Activated B cell treated with CpG ODN at 0.5 μM for 24 hours (primary cell): ENCODE measurements around the gene AKR1C1. TPM values are rescaled to one million over a fixed set of nuclear protein-coding genes. Genes with fewer than 3 reads are reported as not detected.
"Not testable (repeated sequence)": the region's sequence is repeated elsewhere in the genome, so short reads cannot be mapped to it uniquely, and the experiment has no call there.

Experiments used
- ATAC-seq: fragments of 200-7000 bp; cut with Tn5 transposase; one replicate; pipeline ENCODE4 v1.10.0; 2021; ENCODE audit warnings: low read depth, mild to moderate bottlenecking, moderate library complexity
- CTCF ChIA-PET: fragments of 350-600 bp; sonication (Branson Sonifier 250); formaldehyde crosslinking; loops from one replicate; lab custom pipeline; 2021; ENCODE audit warnings: antibody characterized with exemption; lab: Charles Lee
- POLR2A ChIA-PET: fragments of 350-600 bp; sonication (Branson Sonifier 250); formaldehyde crosslinking; loops from one replicate; lab custom pipeline; 2021; ENCODE audit warnings: antibody characterized with exemption; lab: Charles Lee
- DNase-seq: peaks from one replicate; pipeline ENCODE4 v3.0.0; 2022
- H3K27ac Mint-ChIP-seq: one replicate; pipeline ENCODE4 v1.8.0; 2020; ENCODE audit warnings: mixed read lengths
- H3K27me3 Mint-ChIP-seq: one replicate; pipeline ENCODE4 v1.8.0; 2021; ENCODE audit warnings: mixed read lengths
- H3K36me3 Mint-ChIP-seq: one replicate; pipeline ENCODE4 v1.8.0; 2021; ENCODE audit warnings: low read depth, mixed read lengths
- H3K4me1 Mint-ChIP-seq: one replicate; pipeline ENCODE4 v1.8.0; 2021; ENCODE audit warnings: mixed read lengths
- H3K4me3 Mint-ChIP-seq: one replicate; pipeline ENCODE4 v1.8.0; 2020; ENCODE audit warnings: mild to moderate bottlenecking, mixed read lengths
- H3K9me3 Mint-ChIP-seq: one replicate; pipeline ENCODE4 v1.8.0; 2020; ENCODE audit warnings: mixed read lengths
- CTCF ChIP-seq: fragments of 200-600 bp; IDR thresholded peaks from one replicate; pipeline ENCODE4 v1.8.0; 2022; ENCODE audit warnings: antibody characterized with exemption, mild to moderate bottlenecking
- intact Hi-C: fragments of 100-400 bp; cut with micrococcal nuclease; formaldehyde crosslinking; loops from one replicate; pipeline ENCODE4 v1.15.1; 2024
- total RNA-seq: library from RNA; stranded (reverse); gene quantifications from 2 replicates; pipeline ENCODE4 v1.2.3, GENCODE V29; 2022

Gene AKR1C1
- total RNA-seq, 1 donor from 2014 or later: not detected

- no peak overlapping the region for H3K4me3 Mint-ChIP-seq
- no peak overlapping the region for H3K27ac Mint-ChIP-seq
- intact Hi-C loops: no loop called here
- TF ChIP-seq CTCF: no peak
- ChIA-PET POLR2A (no interaction called here), CTCF (no interaction called here)
- H3K9me3 Mint-ChIP-seq: no peaks in the 10 kb centered on the region
- ATAC-seq (no peak), DNase-seq (no peak)
- H3K27me3 Mint-ChIP-seq: peaks cover 1% of the 10 kb centered on the region
- no peaks in the 10 kb centered on the region for H3K4me1 Mint-ChIP-seq
- no peaks in the 10 kb centered on the region for H3K36me3 Mint-ChIP-seq
Observed at GRCh38 chr10:4998671-4999070, 35.5 kb downstream of the AKR1C1 start.

- Mint-ChIP-seq H3K27me3 (peaks cover 1% of the 10 kb centered on the region), H3K4me1 (no peaks in the 10 kb centered on the region), H3K4me3 (no peak overlapping the region), H3K36me3 (no peaks in the 10 kb centered on the region), H3K27ac (no peak overlapping the region), H3K9me3 (peaks cover 4% of the 10 kb centered on the region)
- ATAC-seq (no peak), DNase-seq (no peak)
- TF ChIP-seq CTCF: no peak
- CTCF ChIA-PET: no interaction called here
- intact Hi-C loops: no loop called here
- POLR2A ChIA-PET: no interaction called here
Observed at GRCh38 chr10:5002013-5002727, 39.0 kb downstream of the AKR1C1 start.

- H3K9me3 Mint-ChIP-seq, DNase-seq, ATAC-seq, H3K36me3 Mint-ChIP-seq, intact Hi-C loops, H3K27me3 Mint-ChIP-seq, H3K4me3 Mint-ChIP-seq, H3K27ac Mint-ChIP-seq, POLR2A ChIA-PET, H3K4me1 Mint-ChIP-seq, CTCF ChIA-PET: not testable (repeated sequence)
Observed at GRCh38 chr10:5003127-5004029, 40.2 kb downstream of the AKR1C1 start, which contains the start of gene AKR1C2. TSS of gene AKR1C2 (minus strand) at chr10:5003857. CDS start at chr10:5003835, 22 bp downstream.

GRCh38 chr10:5004030-5004385, 40.8 kb downstream of the AKR1C1 start:
- CTCF ChIA-PET, H3K36me3 Mint-ChIP-seq, H3K4me1 Mint-ChIP-seq, H3K9me3 Mint-ChIP-seq, H3K27ac Mint-ChIP-seq, H3K4me3 Mint-ChIP-seq, DNase-seq, ATAC-seq, POLR2A ChIA-PET, intact Hi-C loops, H3K27me3 Mint-ChIP-seq: not testable (repeated sequence)

GRCh38 chr10:5004501-5004900, 41.3 kb downstream of the AKR1C1 start:
- H3K9me3 Mint-ChIP-seq, H3K36me3 Mint-ChIP-seq, intact Hi-C loops, CTCF ChIA-PET, H3K4me3 Mint-ChIP-seq, H3K4me1 Mint-ChIP-seq, H3K27ac Mint-ChIP-seq, H3K27me3 Mint-ChIP-seq, ATAC-seq, DNase-seq, POLR2A ChIA-PET: not testable (repeated sequence)

- H3K4me3 Mint-ChIP-seq, ATAC-seq, intact Hi-C loops, H3K9me3 Mint-ChIP-seq, H3K27ac Mint-ChIP-seq, H3K36me3 Mint-ChIP-seq, H3K4me1 Mint-ChIP-seq, POLR2A ChIA-PET, CTCF ChIA-PET, DNase-seq, H3K27me3 Mint-ChIP-seq: not testable (repeated sequence)
Observed at GRCh38 chr10:5008857-5009548, 45.8 kb downstream of the AKR1C1 start.

- intact Hi-C loops, H3K4me1 Mint-ChIP-seq, POLR2A ChIA-PET: not testable (repeated sequence)
Observed at GRCh38 chr10:5010043-5010442, 46.8 kb downstream of the AKR1C1 start.

GRCh38 chr10:5011392-5011791, 48.2 kb downstream of the AKR1C1 start:
- H3K9me3 Mint-ChIP-seq, H3K27me3 Mint-ChIP-seq, POLR2A ChIA-PET, CTCF ChIA-PET, H3K4me1 Mint-ChIP-seq, DNase-seq, ATAC-seq, intact Hi-C loops, H3K4me3 Mint-ChIP-seq, H3K36me3 Mint-ChIP-seq, H3K27ac Mint-ChIP-seq: not testable (repeated sequence)

More at GRCh38 chr10:5010043-5010442, 46.8 kb downstream of the AKR1C1 start:
- ATAC-seq, H3K36me3 Mint-ChIP-seq, H3K9me3 Mint-ChIP-seq, H3K27ac Mint-ChIP-seq, CTCF ChIA-PET, H3K27me3 Mint-ChIP-seq, H3K4me3 Mint-ChIP-seq, DNase-seq: not testable (repeated sequence)
